HFFc6 (cell line): Measurements from ENCODE around the gene CBX5. TPM values are rescaled to one million over a fixed set of nuclear protein-coding genes. Genes with fewer than 3 reads are reported as not detected.

Experiments
- DNase-seq: peaks from one replicate; pipeline ENCODE4 v3.0.0-alpha.2; 2018
- H3K27ac Mint-ChIP-seq: 2 replicates; pipeline ENCODE4 v1.8.0; 2020; ENCODE audit warnings: mild to moderate bottlenecking, mixed read lengths
- H3K27me3 Mint-ChIP-seq: 2 replicates; pipeline ENCODE4 v1.8.0; 2021; ENCODE audit warnings: mild to moderate bottlenecking, moderate library complexity, mixed read lengths; ENCODE audit not compliant: insufficient read depth
- H3K36me3 Mint-ChIP-seq: 2 replicates; pipeline ENCODE4 v1.8.0; 2021; ENCODE audit warnings: low read depth, mixed read lengths
- H3K4me1 Mint-ChIP-seq: 2 replicates; pipeline ENCODE4 v1.8.0; 2020; ENCODE audit warnings: low read depth, mixed read lengths
- H3K4me3 Mint-ChIP-seq: 2 replicates; pipeline ENCODE4 v1.8.0; 2020; ENCODE audit warnings: mild to moderate bottlenecking, moderate library complexity, mixed read lengths
- H3K9me3 Mint-ChIP-seq: 2 replicates; pipeline ENCODE4 v1.8.0; 2020; ENCODE audit warnings: mild to moderate bottlenecking, mixed read lengths
- CTCF ChIP-seq: fragments of 200-600 bp; sonication (generic); IDR thresholded peaks from 2 replicates; pipeline ENCODE4 v1.5.0; 2021; ENCODE audit warnings: antibody characterized with exemption, mild to moderate bottlenecking
- total RNA-seq, 6 experiments: library from RNA; stranded (reverse); fragmentation: NEBNext Ultra II Directional; extraction: Animal tissue kit (Norgen Biotek cat#: 25700); gene quantifications; 2 replicates in 1 of 6; 3 replicates in 5 of 6; pipeline ENCODE4 v1.2.3, GENCODE V29; 2021

Gene CBX5
- total RNA-seq, 6 experiments from 2014 or later: 76.8 to 128 (median 117) TPM

- no peaks in the 10 kb centered on the region for H3K9me3 Mint-ChIP-seq
- DNase-seq: no peak
- no peaks in the 10 kb centered on the region for H3K36me3 Mint-ChIP-seq
- no peak overlapping the region for H3K4me3 Mint-ChIP-seq
- peaks cover 27% of the 10 kb centered on the region for H3K4me1 Mint-ChIP-seq
- peaks cover 7% of the 10 kb centered on the region for H3K27me3 Mint-ChIP-seq
- H3K27ac Mint-ChIP-seq: peak overlapping the region; percentile 49
- TF ChIP-seq CTCF: no peak
These were observed 59.4 kb downstream of the CBX5 start for GRCh38 chr12:54220567-54220966.

- Mint-ChIP-seq H3K4me3 (no peak overlapping the region), H3K27me3 (peaks cover 7% of the 10 kb centered on the region), H3K27ac (peak overlapping the region; percentile 49), H3K36me3 (no peaks in the 10 kb centered on the region), H3K4me1 (peaks cover 27% of the 10 kb centered on the region), H3K9me3 (no peaks in the 10 kb centered on the region)
- peak; percentile 64 for DNase-seq
- peak; percentile 86 for TF ChIP-seq CTCF
These were observed 59.8 kb downstream of the CBX5 start for GRCh38 chr12:54220092-54220557.

GRCh38 chr12:54217774-54218241, 62.1 kb downstream of the CBX5 start:
- DNase-seq: no peak
- H3K4me3 Mint-ChIP-seq: peak overlapping the region; percentile 90

GRCh38 chr12:54216797-54217661, 62.9 kb downstream of the CBX5 start:
- peak; percentile 88 for TF ChIP-seq CTCF
- Mint-ChIP-seq H3K4me1 (peaks cover 27% of the 10 kb centered on the region), H3K36me3 (no peaks in the 10 kb centered on the region), H3K9me3 (no peaks in the 10 kb centered on the region), H3K27me3 (peaks cover 20% of the 10 kb centered on the region), H3K27ac (peak overlapping the region; percentile 65), H3K4me3 (peak overlapping the region; percentile 90)
- DNase-seq: peak; percentile 52

More at GRCh38 chr12:54217774-54218241, 62.1 kb downstream of the CBX5 start:
- peaks cover 17% of the 10 kb centered on the region for H3K27me3 Mint-ChIP-seq
- H3K36me3 Mint-ChIP-seq: no peaks in the 10 kb centered on the region
- no peak for TF ChIP-seq CTCF
- peaks cover 27% of the 10 kb centered on the region for H3K4me1 Mint-ChIP-seq
- H3K27ac Mint-ChIP-seq: no peak overlapping the region; the same call in 1 of the 2 replicates
- H3K9me3 Mint-ChIP-seq: no peaks in the 10 kb centered on the region

GRCh38 chr12:54215989-54216796, 63.7 kb downstream of the CBX5 start:
- H3K4me3 Mint-ChIP-seq: peak overlapping the region; percentile 90
- no peak for DNase-seq
- no peaks in the 10 kb centered on the region for H3K9me3 Mint-ChIP-seq
- H3K27me3 Mint-ChIP-seq: peaks cover 20% of the 10 kb centered on the region
- no peak for TF ChIP-seq CTCF
- peaks cover 27% of the 10 kb centered on the region for H3K4me1 Mint-ChIP-seq
- peak overlapping the region; percentile 15; the same call in 1 of the 2 replicates for H3K27ac Mint-ChIP-seq
- no peaks in the 10 kb centered on the region for H3K36me3 Mint-ChIP-seq
